ENCODE data around the gene FAM187B. TPM values are rescaled to one million over a fixed set of nuclear protein-coding genes. Genes with fewer than 3 reads are reported as not detected.

The FAM187B gene
- total and polyA plus RNA-seq, 8 donors: not detected

GRCh38 chr19:35211545-35212230 lies 16.9 kb downstream of the FAM187B start:
- peak in 1 of 6 donors; percentile 42 for DNase-seq
- H3K9me3 ChIP-seq: no peaks in the 10 kb centered on the region
- H3K36me3 ChIP-seq: no peaks in the 10 kb centered on the region
- peak overlapping the region in 2 of 4 donors; percentile 49 to 52 for H3K27ac ChIP-seq
- TF ChIP-seq, protein P1, sequence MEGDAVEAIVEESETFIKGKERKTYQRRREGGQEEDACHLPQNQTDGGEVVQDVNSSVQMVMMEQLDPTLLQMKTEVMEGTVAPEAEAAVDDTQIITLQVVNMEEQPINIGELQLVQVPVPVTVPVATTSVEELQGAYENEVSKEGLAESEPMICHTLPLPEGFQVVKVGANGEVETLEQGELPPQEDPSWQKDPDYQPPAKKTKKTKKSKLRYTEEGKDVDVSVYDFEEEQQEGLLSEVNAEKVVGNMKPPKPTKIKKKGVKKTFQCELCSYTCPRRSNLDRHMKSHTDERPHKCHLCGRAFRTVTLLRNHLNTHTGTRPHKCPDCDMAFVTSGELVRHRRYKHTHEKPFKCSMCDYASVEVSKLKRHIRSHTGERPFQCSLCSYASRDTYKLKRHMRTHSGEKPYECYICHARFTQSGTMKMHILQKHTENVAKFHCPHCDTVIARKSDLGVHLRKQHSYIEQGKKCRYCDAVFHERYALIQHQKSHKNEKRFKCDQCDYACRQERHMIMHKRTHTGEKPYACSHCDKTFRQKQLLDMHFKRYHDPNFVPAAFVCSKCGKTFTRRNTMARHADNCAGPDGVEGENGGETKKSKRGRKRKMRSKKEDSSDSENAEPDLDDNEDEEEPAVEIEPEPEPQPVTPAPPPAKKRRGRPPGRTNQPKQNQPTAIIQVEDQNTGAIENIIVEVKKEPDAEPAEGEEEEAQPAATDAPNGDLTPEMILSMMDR (IDR thresholded peaks at IDR 0.05): no peak
- intact Hi-C loops (cut with DNase I): no loop called here
- ATAC-seq: peak in 2 of 4 donors; percentile 15 to 28
- FAIRE-seq: no peak
- H3K4me1 ChIP-seq: peaks cover 0 to 13% (median 0%) of the 10 kb centered on the region in 3 donors
- no peaks in the 10 kb centered on the region for H3K27me3 ChIP-seq
- H3K4me3 ChIP-seq: no peak overlapping the region
- 86 to 88% methylated on average over 7 of the region's 7 CpGs for WGBS, 2 donors

- FAIRE-seq: no peak
- Histone ChIP-seq H3K4me1 (peaks cover 0 to 20% (median 0%) of the 10 kb centered on the region in 3 donors), H3K36me3 (no peaks in the 10 kb centered on the region), H3K9me3 (no peaks in the 10 kb centered on the region), H3K27ac (no peak overlapping the region), H3K27me3 (no peaks in the 10 kb centered on the region), H3K4me3 (no peak overlapping the region)
- WGBS, 2 donors: 72 to 78% methylated on average over 4 of the region's 4 CpGs
- TF ChIP-seq, protein P1 (IDR thresholded peaks at IDR 0.05): no peak
- ATAC-seq: no peak
- no peak for DNase-seq
- intact Hi-C loops (cut with DNase I): no loop called here
Measured at GRCh38 chr19:35209646-35210045, 18.9 kb downstream of the FAM187B start.

DNA sequence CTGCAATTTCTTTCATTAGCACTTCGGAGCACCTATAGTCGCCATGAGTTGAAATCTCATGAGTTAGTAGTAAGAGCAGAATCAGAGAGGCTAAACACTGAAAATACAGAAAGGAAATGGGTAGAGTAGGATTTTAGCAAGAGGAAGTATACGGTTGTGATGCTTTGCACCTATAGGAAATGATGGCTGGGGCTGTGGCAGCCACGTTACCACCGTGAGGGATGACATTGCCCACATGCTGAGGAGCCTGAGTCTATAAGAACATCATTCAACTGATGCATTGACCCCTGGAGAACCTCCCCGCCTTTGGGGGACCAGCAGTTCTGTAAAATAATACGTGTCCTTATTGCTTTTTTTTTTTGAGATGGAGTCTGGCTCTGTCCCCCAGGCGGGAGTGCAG lies 20.4 kb downstream of the FAM187B start:
- Histone ChIP-seq H3K27ac (no peak overlapping the region), H3K9me3 (no peaks in the 10 kb centered on the region), H3K4me3 (no peak overlapping the region), H3K4me1 (peaks cover 0 to 7% (median 0%) of the 10 kb centered on the region in 3 donors), H3K36me3 (no peaks in the 10 kb centered on the region), H3K27me3 (no peaks in the 10 kb centered on the region)
- intact Hi-C loops (cut with DNase I): no loop called here
- FAIRE-seq (no peak), DNase-seq (no peak), ATAC-seq (no peak)
- WGBS, 2 donors: 84 to 90% methylated on average over 8 of the region's 8 CpGs
- TF ChIP-seq, protein P1 (IDR thresholded peaks at IDR 0.05): no peak

- Histone ChIP-seq H3K4me1 (peaks cover 0 to 7% (median 0%) of the 10 kb centered on the region in 3 donors), H3K9me3 (no peaks in the 10 kb centered on the region), H3K27ac (no peak overlapping the region), H3K4me3 (no peak overlapping the region), H3K27me3 (no peaks in the 10 kb centered on the region), H3K36me3 (no peaks in the 10 kb centered on the region)
- DNase-seq (no peak), ATAC-seq (no peak), FAIRE-seq (no peak)
- WGBS, 2 donors: 90% methylated on average over 8 of the region's 8 CpGs
- intact Hi-C loops (cut with DNase I): no loop called here
- TF ChIP-seq, protein P1 (IDR thresholded peaks at IDR 0.05): no peak
Measured at GRCh38 chr19:35207391-35207871, 21.1 kb downstream of the FAM187B start.

GRCh38 chr19:35206855-35207254 lies 21.7 kb downstream of the FAM187B start:
- WGBS, 2 donors: 95 to 98% methylated on average over 1 of the region's 1 CpG
- Histone ChIP-seq H3K4me1 (peaks cover 0 to 7% (median 0%) of the 10 kb centered on the region in 3 donors), H3K9me3 (no peaks in the 10 kb centered on the region), H3K27ac (no peak overlapping the region), H3K4me3 (no peak overlapping the region), H3K36me3 (no peaks in the 10 kb centered on the region), H3K27me3 (no peaks in the 10 kb centered on the region)
- TF ChIP-seq, protein P1 (IDR thresholded peaks at IDR 0.05): no peak
- intact Hi-C loops (cut with DNase I): no loop called here
- FAIRE-seq: no peak
- no peak for ATAC-seq
- DNase-seq: no peak

Data from pancreas (tissue), 10 donors.